GM19025 (cell line): ENCODE results near the gene DOK6.

Source experiments
- ATAC-seq: cut with Tn5 transposase; IDR thresholded peaks from one replicate; pipeline ENCODE4 v1.9.1; 2021; ENCODE audit warnings: mild to moderate bottlenecking, low read depth, moderate library complexity; ENCODE audit not compliant: unreplicated experiment

The DOK6 gene

DNA sequence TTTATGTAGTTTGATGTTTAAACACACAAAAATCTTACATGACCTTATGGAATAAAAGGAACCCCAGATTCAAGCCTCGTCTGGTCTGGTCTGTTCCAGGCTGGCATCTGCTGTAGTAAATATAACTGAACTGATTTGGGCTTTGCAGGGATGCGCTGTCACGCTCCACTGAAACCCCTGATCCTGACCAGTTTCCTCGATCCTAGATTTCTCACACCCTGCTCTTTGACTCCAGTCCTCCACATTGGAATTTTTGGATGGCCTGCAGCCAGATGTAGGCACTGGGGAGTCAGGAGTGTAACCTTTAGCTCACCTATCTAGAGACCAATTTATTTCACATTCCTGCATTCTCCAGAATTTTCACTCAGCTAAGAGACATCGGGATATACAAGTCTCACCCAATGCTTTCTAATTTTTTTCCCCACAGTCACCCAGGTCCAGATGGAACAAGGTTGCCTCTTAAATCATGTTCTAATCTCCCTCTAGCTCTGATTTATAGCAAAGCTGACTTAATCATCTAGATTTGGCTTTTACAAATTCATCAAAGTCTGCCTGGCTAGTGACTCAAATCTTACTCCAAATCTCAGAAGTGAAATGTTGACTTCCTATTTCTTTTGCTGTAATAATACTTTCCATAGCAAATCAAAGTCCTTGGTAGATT, 327.4 kb downstream of the DOK6 start:
- ATAC-seq = no peak

DNA sequence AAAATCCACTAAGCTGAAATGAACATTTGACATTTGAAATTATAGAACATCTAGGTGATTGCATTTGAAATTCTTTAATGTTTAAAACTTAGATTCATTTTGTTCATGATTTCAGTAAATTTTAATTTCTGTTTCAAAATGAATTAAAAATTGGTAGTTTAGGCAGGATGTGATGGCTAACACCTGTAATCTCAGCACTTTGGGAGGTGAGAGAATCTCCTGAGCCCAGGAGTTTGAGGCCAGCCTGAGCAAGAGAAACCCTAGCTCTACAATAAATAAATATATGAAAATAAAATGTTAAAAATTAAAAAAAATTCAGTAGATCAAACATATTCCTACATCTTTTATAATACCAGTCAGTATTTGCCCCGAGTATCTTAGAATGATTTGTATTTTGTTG, 330.0 kb downstream of the DOK6 start:
- ATAC-seq = no peak

DNA sequence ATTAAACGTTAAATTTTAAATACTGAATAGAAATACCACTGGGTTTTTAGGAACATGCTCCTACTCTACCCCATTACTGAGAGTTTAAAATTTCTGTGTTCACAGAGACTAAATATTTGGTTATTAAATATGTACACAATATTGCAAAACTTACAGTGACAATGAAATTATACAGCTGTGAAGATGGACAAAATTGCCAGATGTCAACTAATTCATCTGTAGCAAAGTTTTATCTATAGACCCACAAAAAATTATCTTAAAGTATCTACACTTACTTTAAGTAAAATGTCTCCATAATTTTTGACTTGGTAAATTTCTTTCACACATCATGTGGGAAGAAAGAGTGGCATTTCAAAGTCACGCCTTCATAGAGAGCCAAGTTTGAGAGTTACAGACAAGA, 333.8 kb downstream of the DOK6 start:
- no peak for ATAC-seq

DNA sequence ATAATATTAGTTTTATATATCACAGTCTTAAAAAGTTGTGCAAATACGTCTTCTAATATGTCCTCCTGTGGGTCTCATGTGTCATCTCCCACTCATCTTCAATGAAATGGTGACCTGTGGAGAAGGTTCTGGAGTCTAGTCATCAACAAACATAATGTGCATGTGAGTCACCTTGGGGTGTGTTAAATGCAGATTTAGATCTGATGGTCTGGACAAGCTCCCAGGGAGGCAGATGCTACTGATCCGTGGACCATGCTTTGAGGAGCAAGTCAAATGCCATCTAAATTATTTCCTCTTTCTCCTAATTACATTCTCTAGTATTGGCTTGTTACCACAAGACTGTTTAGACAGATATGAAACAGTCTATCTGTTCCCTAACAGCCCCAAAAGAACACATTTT, 336.0 kb downstream of the DOK6 start:
- ATAC-seq = no peak

DNA sequence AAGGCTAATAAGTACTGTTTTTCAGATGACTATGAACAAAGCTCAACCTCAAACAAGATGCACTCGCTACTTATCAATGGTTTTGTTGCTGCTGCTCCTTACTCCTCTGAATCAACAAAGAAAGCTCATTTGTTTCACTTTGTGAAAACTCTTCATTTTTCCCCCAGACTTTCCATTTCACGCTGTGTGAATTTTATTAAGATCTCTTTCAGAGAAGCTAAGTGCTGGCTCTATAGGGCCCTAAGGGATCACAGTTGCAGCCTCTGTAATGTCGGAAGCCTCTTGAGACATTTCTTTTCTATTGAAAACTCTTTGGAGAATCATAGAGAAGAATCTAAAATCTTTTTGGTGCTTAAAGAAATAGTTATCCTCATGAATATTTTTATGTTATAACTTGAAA, 337.2 kb downstream of the DOK6 start:
- no peak for ATAC-seq

DNA sequence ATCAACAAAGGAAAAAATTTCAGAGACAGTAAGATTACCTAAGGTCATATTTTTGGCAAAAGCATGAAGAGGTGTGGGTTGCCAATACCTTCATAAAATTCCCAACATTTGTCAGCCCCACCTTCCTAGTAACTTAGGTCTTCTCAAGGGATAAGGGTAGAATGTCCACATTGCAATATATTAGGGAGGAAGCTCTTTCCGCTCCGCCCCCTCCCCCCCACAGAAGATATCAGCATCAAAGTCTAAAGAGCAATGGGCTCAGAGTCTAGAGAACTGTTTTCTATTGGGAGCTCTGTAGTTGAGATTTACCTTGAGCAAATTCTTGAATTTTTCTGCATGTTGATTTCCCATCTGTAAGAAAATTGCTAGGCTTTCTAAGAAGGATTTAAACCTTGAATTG, 346.7 kb downstream of the DOK6 start:
- no peak for ATAC-seq

DNA sequence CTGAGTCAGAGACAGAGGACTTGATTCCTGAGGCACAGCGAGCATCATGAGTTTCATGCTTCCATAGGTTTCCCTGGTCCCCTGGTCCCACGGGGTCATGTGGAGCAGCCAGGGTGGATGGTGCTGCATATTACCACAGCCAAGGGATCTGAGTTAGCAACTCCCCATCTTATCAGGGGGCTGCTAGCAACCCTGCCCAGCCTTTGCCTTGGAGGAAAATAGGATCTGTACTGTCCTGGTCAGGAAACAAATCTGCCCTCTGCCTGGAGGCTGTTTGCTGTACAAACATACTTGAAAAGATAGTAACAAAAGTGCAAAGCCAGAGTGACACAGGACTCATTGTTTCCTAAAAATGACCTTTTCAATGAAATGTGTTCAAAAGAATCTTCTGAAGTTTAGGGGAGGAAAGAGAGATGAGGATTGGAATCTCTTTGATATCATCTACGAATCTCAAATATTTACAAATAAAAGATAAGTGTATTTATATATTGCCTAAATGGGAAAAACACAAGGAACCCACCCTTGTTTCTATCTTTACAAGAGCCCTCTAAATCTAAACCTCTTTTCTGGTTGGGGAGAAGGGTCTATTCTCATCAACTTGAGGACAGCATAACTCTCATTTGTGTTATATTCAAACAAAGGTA, 352.2 kb downstream of the DOK6 start:
- no peak for ATAC-seq

DNA sequence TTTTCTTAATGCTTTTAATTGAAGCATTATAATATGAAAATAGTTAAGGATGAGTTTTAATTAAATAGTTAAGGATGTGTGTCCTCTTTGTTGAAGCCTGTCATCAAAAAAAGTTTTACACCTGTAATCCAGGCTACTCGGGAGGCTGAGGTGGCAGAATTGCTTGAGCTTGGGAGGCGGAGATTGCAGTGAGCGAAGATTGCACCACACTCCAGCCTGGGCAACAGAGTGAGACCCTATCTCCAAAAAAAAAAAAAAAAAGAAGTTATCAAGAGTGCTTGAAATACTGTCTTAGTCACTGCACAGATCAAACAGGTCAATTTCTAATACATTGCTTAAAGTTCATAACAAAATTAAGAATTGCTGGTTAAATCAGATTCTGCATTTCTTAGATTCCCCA, 353.4 kb downstream of the DOK6 start:
- no peak for ATAC-seq

DNA sequence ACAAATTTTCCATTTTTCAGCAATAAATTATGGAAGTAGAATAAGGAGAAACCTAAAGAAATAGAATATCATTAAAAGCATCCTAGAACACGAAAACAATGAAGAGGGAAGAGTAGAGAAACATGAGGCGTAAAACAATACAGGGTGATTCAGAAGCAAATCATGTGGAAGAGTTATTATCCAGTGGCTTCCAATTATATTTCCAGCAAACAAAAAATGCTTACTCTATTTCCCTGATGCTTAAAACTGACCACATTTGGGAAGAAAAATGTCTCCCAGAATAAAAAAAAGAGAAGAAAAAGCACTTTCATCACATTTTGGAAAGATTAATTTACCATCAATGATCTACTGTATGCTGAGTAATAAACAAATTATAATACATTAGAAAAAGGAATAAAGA, 354.4 kb downstream of the DOK6 start:
- ATAC-seq = no peak

DNA sequence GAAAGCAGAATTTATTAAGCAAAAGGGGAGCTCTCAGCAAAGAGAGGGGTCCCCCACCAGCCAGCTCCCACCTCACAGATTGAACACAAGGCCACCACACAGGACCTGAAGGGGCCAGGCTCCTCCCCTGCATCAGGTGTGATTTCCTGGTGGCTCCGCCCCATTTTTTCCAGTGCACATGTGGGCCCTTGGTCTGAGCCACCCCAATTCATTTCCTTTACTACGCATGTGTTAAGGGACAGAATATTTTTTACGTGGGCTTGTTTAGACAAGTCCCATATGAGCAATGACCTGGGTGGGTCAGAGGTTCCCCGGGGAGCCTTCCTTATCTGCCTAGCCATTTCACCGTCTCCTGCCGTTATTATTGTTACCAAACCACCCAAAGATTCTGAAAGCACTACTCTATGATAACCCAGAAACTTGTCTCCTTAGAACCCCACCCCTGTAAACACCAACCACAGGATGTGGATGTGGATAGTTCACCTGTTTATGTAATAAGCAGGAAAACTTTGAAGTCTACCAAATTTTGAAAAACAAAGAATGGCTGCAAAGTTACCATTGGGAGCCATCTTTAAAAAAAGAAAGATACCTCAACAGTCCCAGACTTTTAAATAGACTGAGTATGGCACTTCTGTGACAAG, 355.3 kb downstream of the DOK6 start:
- no peak for ATAC-seq

DNA sequence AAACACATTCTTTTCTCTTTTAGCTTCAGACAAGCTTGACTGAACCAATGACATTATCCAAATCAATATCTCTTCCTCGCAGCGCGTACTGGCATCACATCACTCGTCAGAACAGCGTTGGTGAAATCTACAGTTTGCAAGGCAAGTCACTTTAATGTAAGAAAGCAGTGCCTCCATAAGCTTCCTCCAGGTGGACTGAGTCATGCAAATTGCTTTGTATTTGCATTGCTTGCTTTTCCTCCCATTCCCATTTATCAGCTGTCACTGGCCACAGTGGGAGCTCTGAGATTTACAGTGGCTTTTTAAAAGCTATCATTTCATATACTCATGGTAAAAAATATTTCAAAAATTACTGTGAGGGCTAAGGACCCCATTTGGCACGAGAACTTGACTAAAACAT, 357.0 kb downstream of the DOK6 start:
- ATAC-seq = no peak

DNA sequence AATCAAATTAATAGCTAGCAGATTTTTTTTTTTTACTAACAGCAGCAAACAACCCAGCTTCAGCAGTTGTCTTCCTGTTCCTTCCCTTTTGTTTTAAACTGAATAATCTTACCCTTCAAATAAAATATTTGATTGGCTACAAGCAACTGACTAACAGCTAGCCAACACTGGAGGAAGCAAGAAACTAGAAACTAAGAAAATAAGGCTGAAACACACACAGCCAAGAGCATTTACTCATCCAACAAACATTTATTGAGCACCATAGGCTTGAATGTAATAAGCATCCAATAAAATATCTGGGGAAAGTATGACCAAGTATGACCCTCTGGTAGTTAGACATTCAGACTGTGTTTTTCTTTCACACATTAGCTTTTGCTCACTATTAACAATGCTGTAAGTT, 357.8 kb downstream of the DOK6 start:
- no peak for ATAC-seq

DNA sequence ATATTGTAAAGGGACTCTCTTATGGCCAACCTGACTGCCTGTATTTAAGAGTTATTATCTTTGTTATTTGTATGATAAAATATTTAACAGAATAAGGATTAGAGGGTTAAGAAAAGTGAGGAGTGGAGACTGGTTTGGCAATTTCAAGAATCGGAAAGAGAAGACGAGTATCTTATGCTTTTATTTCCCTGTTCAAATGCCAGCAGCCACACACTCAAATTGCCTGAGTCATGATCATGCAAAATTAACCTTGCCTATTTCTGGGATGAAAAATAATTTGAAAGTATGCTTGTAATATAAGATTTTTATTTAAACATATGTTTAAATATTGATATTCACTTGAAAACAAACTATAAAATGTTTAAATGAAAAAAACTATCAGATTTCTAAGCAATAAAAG, 358.4 kb downstream of the DOK6 start:
- ATAC-seq = no peak

DNA sequence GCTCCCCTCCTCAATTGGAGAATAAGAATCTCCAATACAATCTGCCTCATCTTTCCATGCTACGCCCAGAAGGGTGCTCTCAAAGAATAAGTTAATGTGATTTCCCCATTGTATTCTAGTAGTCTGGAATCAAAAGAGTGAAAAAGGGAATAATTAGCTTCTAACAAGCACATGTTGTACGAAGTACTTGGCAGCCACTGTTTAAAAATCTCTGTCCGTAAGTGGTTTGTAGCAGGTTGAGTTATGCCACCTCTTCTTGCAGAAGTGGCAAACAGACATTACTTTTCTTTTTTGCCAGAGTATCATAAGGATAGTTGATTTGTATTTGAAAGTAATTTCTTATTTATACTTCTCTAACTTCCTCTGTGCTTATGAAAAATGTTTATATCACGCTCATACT, 362.3 kb downstream of the DOK6 start:
- no peak for ATAC-seq

DNA sequence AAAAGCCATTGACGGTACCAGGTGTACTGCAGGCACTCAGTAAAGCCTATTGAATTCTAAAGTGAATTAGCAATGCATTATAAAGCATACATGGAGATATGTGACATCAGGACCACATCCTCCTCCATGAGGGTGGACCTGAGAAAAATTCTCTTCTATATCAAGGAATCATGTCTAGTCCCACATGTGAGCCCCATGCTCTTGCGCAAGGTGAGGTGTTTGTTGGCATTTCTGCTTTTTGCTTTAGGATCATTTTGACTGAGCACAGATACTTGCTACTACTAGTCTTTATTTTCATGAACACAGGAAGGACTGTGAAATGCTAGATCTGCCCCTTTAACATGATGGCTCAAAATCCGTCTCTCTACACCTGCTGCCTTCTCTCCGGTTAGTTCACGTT, 363.1 kb downstream of the DOK6 start:
- no peak for ATAC-seq

DNA sequence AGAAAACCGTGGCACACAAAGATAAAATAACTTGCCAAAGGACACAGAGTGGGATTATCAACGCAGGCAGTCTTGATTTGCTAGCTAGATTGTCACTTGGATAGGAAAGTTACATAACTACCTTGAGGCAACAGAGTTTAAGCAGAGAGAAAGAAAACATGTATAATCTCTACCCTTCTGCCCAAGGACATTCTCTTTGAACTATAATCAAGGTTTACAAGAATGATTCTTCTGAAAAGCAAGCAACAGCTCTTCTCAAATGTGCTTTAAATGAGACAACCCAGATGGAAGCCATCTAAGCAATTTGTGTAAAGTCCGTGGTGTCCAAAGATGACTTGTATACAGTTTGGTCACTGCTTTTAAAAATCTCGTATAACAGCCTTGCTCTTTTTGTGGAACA, 369.6 kb downstream of the DOK6 start:
- ATAC-seq = no peak

DNA sequence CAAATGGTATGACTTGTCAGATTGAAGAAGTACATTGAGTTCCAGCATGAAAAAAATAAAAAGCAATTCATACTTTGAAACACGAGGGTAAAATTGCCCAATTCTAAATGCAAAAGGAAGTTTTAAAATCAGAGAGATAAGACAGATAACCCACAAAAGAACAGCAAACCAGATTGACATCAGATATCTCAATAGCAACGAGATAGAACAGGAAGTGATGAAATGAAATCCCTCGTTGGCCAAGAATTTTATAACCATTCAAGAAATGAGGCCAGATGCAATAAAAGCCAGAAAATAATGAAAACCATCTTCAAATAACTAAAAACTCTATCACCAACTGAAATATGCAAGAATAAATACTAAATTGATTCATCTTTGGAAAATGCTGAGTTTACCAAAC, 374.1 kb downstream of the DOK6 start:
- ATAC-seq = no peak

DNA sequence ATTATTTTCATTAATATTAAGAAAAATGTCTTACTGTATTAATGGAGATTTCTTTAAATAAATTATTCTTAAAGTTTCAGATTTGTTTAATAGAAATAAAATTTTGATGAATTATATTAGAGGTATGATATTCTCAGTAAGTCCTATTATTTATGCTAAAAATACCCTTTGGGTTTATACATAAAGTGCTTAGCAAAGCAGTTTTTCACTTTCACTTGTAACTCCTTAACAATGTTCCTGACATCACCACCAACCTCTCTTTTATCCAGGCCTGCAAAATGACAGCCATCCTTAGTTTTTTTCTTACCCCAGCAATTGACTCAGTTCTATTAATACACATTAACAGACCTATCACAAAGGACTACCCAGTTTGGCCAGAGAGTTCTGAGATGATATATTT, 376.6 kb downstream of the DOK6 start:
- ATAC-seq = no peak

DNA sequence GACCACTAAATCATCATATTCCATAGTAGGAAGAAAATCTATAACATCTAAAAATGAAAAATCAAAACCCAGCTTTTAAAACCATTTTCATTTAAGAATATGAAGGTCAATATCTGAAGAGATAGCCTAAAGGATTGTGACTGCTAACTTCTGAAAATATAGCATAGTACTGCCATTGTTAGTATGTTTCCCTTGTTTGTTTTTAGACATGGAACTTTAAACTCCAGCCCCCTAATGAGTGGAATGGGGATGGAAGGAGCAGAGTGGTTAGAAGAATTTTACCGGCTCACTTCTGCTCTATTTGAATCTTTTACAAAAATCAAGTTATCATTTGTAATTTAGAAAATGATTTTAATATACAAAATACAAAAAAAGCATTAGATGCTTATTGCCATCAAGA, 378.0 kb downstream of the DOK6 start:
- no peak for ATAC-seq

DNA sequence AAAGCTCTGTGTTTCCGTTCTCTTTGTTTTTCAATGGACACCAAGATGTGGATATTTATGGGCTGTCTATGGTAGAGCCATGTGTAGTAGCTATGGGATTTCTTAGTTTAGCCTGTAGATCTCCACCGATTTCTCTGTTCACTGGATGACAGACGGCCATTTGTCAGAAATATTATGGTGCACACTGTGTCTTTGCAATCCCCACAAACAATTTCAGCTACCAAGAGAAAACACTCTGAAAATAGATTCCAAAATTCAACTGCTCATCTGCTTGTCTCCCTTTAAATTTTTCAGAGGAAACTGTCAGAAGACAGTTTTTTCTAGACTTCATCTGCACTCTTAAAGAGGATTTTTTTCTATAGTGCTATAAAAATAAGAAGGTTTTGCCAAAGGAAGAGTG, 380.2 kb downstream of the DOK6 start:
- no peak for ATAC-seq

DNA sequence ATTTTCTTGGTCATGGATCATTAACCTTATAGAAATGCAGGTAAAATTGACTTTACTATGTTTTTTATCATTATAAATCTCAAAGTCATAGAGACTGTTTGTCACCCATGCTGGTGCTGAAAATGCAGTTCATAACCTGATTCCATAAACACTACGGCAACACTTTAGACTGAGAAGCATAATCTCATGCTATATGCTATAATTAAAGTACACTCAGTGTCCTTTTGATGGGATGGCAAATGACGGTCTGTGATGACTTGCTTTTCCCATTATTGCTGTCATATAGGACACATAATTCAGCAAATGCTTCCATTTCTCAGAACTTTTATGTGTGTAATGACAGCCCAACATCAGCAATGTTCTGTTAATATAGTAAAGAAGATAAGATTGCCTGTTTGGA, 384.1 kb downstream of the DOK6 start:
- no peak for ATAC-seq

DNA sequence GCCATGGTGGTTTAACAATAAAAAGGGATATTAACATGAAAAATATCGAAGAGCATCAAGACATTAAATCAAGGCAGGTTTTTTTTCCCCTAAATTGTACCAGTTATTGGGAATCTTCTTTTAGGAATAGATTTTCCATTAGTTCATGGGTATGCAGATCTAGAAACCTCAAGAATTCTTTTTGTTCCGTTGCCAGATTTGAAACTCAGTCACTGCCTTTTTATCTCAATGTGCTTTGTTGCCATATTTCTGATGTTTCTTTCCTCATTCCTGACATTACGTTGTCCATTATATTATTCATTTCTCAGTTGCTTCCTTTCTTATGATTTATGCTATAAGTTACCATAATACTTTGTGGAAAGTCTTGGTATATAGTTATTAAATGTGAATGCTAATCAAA, 384.8 kb downstream of the DOK6 start:
- no peak for ATAC-seq
